ENCODE measurements around the gene CDH4.

DNA sequence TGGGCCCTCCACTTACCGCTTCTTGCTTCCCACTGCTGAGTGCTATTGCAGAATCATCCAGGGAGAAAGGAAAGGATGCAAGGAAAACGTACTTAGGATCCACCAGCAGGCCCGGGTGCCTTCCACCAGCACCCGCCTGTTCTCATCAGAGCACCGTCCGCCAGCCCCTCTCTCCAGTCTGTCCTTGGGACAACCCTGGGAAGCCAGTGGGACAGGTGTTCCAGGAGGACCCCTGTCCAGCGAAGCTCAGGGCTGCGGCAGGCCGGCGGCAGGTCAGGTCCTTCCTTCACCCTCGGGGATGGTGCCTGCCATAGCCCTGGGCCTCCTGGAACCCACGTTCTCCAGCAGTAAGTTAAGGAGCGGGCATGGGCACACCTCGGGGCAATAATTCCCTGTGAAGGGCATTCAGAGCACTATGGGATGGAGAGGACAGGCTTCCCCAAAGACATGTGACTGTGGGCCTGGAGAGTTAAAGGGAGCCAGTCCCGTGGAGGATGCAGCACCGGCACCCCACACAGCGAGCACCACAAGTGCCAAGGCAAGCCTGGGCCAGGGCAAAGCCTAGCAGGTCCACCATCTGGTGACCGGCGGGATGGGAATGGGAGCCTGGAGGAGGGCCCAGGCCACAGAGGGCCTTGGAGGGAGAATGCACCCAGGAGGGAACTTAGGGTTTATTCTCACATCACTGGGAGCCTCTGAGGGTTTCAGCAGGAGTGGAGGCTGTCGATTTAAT lies 416.9 kb downstream of the CDH4 start:
- TF ChIP-seq, protein P1, sequence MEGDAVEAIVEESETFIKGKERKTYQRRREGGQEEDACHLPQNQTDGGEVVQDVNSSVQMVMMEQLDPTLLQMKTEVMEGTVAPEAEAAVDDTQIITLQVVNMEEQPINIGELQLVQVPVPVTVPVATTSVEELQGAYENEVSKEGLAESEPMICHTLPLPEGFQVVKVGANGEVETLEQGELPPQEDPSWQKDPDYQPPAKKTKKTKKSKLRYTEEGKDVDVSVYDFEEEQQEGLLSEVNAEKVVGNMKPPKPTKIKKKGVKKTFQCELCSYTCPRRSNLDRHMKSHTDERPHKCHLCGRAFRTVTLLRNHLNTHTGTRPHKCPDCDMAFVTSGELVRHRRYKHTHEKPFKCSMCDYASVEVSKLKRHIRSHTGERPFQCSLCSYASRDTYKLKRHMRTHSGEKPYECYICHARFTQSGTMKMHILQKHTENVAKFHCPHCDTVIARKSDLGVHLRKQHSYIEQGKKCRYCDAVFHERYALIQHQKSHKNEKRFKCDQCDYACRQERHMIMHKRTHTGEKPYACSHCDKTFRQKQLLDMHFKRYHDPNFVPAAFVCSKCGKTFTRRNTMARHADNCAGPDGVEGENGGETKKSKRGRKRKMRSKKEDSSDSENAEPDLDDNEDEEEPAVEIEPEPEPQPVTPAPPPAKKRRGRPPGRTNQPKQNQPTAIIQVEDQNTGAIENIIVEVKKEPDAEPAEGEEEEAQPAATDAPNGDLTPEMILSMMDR (IDR thresholded peaks at IDR 0.05) = no peak
- TF ChIP-seq POLR2A (IDR thresholded peaks at IDR 0.05) (no peak), POLR2AphosphoS5 (IDR thresholded peaks at IDR 0.05) (no peak)

Measured in sigmoid colon (tissue), 4 donors.